Lower lobe of right lung (tissue), 2 donors: ENCODE results near the gene SYNJ1. TPM values are rescaled to one million over a fixed set of nuclear protein-coding genes. Genes with fewer than 3 reads are reported as not detected.

Experiments used
- ATAC-seq, 2 donors: fragments of 200-7000 bp; cut with Tn5 transposase; one replicate each; pipeline ENCODE4 v1.9.1; 2020 to 2022; ENCODE audit warnings: mild to moderate bottlenecking in 2 of 2, moderate library complexity in 2 of 2
- DNase-seq: peaks from one replicate; pipeline ENCODE4 v3.0.0-alpha.2; 2020
- H3K27ac ChIP-seq: fragments of 200-600 bp; one replicate; pipeline ENCODE4 v1.8.0; 2022
- H3K27me3 ChIP-seq: fragments of 200-600 bp; one replicate; pipeline ENCODE4 v1.8.0; 2022; ENCODE audit warnings: low read depth
- H3K36me3 ChIP-seq: fragments of 200-600 bp; one replicate; pipeline ENCODE4 v1.8.0; 2022; ENCODE audit warnings: mild to moderate bottlenecking
- H3K4me1 ChIP-seq: fragments of 200-600 bp; one replicate; pipeline ENCODE4 v1.8.0; 2022
- H3K4me3 ChIP-seq: fragments of 200-600 bp; one replicate; pipeline ENCODE4 v1.8.0; 2022; ENCODE audit warnings: mild to moderate bottlenecking
- H3K9me3 ChIP-seq: fragments of 200-600 bp; one replicate; pipeline ENCODE4 v1.8.0; 2022
- CTCF ChIP-seq: fragments of 200-600 bp; IDR thresholded peaks from one replicate; pipeline ENCODE4 v1.8.0; 2022; ENCODE audit warnings: antibody characterized with exemption, mild to moderate bottlenecking
- intact Hi-C: fragments of 100-400 bp; cut with DNase I; formaldehyde crosslinking; loops from one replicate; pipeline ENCODE4 v1.11.0; 2022
- total RNA-seq: library from RNA; stranded (reverse); fragmentation: NEBNext Ultra II Directional; extraction: Animal tissue kit (Norgen Biotek cat#: 25700); gene quantifications from one replicate; pipeline ENCODE4 v1.2.1, GENCODE V29; 2021
- donor health status: DM: no; HTN: yes; CAD: no; lungs with severe emphysema.

Gene SYNJ1
- total RNA-seq, 1 donor from 2014 or later: 23.1 TPM

- ATAC-seq (no peak), DNase-seq (no peak)
- TF ChIP-seq CTCF: no peak
- Histone ChIP-seq H3K36me3 (peaks cover 36% of the 10 kb centered on the region), H3K27ac (no peak overlapping the region), H3K9me3 (no peaks in the 10 kb centered on the region), H3K4me1 (no peaks in the 10 kb centered on the region), H3K27me3 (no peaks in the 10 kb centered on the region), H3K4me3 (no peak overlapping the region)
- intact Hi-C loops: no loop called here
Measured at GRCh38 chr21:32693581-32693980, 34.2 kb downstream of the SYNJ1 start.

- no peak for ATAC-seq
- H3K27me3 ChIP-seq: no peaks in the 10 kb centered on the region
- peaks cover 57% of the 10 kb centered on the region for H3K36me3 ChIP-seq
- intact Hi-C loops: no loop called here
- H3K4me1 ChIP-seq: no peaks in the 10 kb centered on the region
- TF ChIP-seq CTCF: no peak
- H3K4me3 ChIP-seq: no peak overlapping the region
- no peaks in the 10 kb centered on the region for H3K9me3 ChIP-seq
- DNase-seq: no peak
- H3K27ac ChIP-seq: no peak overlapping the region
Measured at GRCh38 chr21:32690085-32690484, 37.7 kb downstream of the SYNJ1 start.

GRCh38 chr21:32687643-32688345 is 40.0 kb downstream of the SYNJ1 start:
- no peak overlapping the region for H3K27ac ChIP-seq
- no peak for DNase-seq
- H3K36me3 ChIP-seq: peaks cover 52% of the 10 kb centered on the region
- H3K4me3 ChIP-seq: no peak overlapping the region
- TF ChIP-seq CTCF: no peak
- no peaks in the 10 kb centered on the region for H3K27me3 ChIP-seq
- no peaks in the 10 kb centered on the region for H3K4me1 ChIP-seq
- no peaks in the 10 kb centered on the region for H3K9me3 ChIP-seq
- ATAC-seq: no peak
- intact Hi-C loops: no loop called here

- DNase-seq (no peak), ATAC-seq (no peak)
- intact Hi-C loops: no loop called here
- H3K4me3 ChIP-seq: no peak overlapping the region
- H3K4me1 ChIP-seq: no peaks in the 10 kb centered on the region
- H3K27me3 ChIP-seq: no peaks in the 10 kb centered on the region
- no peak for TF ChIP-seq CTCF
- H3K9me3 ChIP-seq: no peaks in the 10 kb centered on the region
- H3K36me3 ChIP-seq: peaks cover 40% of the 10 kb centered on the region
- no peak overlapping the region for H3K27ac ChIP-seq
Measured at GRCh38 chr21:32682696-32683474, 44.9 kb downstream of the SYNJ1 start.

GRCh38 chr21:32674731-32675130 is 53.1 kb downstream of the SYNJ1 start:
- H3K9me3 ChIP-seq: no peaks in the 10 kb centered on the region
- H3K27me3 ChIP-seq: no peaks in the 10 kb centered on the region
- H3K27ac ChIP-seq: no peak overlapping the region
- intact Hi-C loops: no loop called here
- peaks cover 65% of the 10 kb centered on the region for H3K36me3 ChIP-seq
- H3K4me3 ChIP-seq: no peak overlapping the region
- no peak for TF ChIP-seq CTCF
- no peak for DNase-seq
- ATAC-seq: no peak
- H3K4me1 ChIP-seq: no peaks in the 10 kb centered on the region
